ENCODE data around the gene PRKG1.

DNA sequence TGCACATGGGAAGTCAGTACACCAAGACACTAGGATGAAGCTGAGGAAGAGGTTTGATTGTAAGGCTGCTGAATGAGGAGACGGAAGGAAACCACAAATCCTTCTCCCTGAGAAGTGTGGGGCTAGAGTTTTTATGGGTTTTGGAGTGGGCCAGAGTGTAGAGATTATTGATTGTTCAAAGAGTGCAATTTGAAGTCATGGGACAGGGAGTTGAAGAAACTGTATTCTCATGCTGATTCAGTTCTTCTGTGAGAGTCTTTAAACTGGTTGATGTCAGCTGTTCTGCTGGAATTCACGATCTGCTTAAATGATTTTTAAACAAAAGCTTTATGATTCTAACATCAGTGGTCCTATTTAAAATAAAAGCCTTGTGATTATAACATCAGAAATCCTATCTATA is 533.9 kb downstream of the PRKG1 start:
- TF ChIP-seq POLR2A (IDR thresholded peaks at IDR 0.05) = no peak
- TF ChIP-seq, protein P1, sequence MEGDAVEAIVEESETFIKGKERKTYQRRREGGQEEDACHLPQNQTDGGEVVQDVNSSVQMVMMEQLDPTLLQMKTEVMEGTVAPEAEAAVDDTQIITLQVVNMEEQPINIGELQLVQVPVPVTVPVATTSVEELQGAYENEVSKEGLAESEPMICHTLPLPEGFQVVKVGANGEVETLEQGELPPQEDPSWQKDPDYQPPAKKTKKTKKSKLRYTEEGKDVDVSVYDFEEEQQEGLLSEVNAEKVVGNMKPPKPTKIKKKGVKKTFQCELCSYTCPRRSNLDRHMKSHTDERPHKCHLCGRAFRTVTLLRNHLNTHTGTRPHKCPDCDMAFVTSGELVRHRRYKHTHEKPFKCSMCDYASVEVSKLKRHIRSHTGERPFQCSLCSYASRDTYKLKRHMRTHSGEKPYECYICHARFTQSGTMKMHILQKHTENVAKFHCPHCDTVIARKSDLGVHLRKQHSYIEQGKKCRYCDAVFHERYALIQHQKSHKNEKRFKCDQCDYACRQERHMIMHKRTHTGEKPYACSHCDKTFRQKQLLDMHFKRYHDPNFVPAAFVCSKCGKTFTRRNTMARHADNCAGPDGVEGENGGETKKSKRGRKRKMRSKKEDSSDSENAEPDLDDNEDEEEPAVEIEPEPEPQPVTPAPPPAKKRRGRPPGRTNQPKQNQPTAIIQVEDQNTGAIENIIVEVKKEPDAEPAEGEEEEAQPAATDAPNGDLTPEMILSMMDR (IDR thresholded peaks at IDR 0.05) = no peak
